Measurements from ENCODE around the gene CD276.
"Not testable (repeated sequence)": the region's sequence is repeated elsewhere in the genome, so short reads cannot be mapped to it uniquely, and the experiment has no call there.

CD276 gene

GRCh38 chr15:73685981-73686380 is 1.8 kb downstream of the CD276 start:
- DNase-seq, result no peak

DNA sequence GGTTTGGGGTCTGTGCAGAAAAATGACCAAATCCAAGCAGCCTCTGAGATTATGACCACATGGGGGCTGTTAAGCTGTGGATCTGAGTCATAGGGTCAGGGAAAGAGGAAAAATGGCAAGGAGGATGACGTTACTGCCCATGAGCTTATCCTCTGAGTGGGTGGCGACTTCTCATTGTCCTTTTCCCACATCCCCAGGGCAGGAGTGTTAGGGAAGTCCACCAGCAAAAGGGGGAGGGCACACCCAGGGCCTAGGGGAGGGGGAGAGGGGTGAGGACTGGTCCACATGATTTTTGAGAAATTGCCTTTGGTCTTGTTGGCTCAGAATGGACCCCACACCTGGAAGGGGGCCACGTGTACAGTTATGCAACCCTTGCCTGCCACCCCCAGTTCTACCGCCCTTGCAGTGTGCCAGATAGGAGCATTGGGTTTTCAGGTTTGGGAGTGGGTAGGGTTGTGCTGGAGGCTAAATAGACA is 2.6 kb downstream of the CD276 start:
- DNase-seq, result no peak

- DNase-seq, result no peak
Observed at GRCh38 chr15:73687351-73687750, 3.2 kb downstream of the CD276 start.

GRCh38 chr15:73688455-73688854 is 4.3 kb downstream of the CD276 start:
- DNase-seq, result no peak

- DNase-seq, result no peak
Observed at GRCh38 chr15:73691396-73691795, 7.2 kb downstream of the CD276 start.

DNA sequence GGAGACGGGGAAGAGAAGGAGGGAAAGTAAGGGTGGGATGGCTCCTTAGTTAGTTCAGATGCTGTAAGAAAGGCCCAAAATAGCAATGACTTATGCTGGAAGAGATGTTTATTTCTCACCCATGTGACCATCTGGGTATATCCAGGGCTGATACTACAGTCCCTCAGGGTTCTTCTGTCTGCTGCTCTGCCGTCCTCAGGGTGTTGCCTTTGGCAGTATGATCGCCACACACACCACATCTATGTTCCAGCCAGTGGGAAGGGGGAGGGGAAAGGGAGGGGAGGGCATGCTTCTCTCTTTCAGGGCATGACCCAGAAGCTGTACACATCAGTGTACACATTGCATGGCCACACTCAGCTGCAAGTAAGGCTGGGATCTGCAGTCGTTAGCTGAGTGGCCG is 10.2 kb downstream of the CD276 start:
- DNase-seq, result no peak

GRCh38 chr15:73695773-73696640 is 11.8 kb downstream of the CD276 start:
- no peak for DNase-seq

- no peak for DNase-seq
Observed at GRCh38 chr15:73696641-73697001, 12.4 kb downstream of the CD276 start.

- peak; percentile 96 for DNase-seq
Observed at GRCh38 chr15:73697033-73697467, 12.9 kb downstream of the CD276 start.

- no peak for DNase-seq
Observed at GRCh38 chr15:73699249-73700040, 15.3 kb downstream of the CD276 start.

- peak; percentile 92 for DNase-seq
Observed at GRCh38 chr15:73700041-73700842, 16.1 kb downstream of the CD276 start.

- not testable (repeated sequence) for DNase-seq
Observed at GRCh38 chr15:73702311-73703239, 18.4 kb downstream of the CD276 start.

- not testable (repeated sequence) for DNase-seq
Observed at GRCh38 chr15:73703601-73704000, 19.4 kb downstream of the CD276 start.

- not testable (repeated sequence) for DNase-seq
Observed at GRCh38 chr15:73704142-73704868, 20.1 kb downstream of the CD276 start.

DNA sequence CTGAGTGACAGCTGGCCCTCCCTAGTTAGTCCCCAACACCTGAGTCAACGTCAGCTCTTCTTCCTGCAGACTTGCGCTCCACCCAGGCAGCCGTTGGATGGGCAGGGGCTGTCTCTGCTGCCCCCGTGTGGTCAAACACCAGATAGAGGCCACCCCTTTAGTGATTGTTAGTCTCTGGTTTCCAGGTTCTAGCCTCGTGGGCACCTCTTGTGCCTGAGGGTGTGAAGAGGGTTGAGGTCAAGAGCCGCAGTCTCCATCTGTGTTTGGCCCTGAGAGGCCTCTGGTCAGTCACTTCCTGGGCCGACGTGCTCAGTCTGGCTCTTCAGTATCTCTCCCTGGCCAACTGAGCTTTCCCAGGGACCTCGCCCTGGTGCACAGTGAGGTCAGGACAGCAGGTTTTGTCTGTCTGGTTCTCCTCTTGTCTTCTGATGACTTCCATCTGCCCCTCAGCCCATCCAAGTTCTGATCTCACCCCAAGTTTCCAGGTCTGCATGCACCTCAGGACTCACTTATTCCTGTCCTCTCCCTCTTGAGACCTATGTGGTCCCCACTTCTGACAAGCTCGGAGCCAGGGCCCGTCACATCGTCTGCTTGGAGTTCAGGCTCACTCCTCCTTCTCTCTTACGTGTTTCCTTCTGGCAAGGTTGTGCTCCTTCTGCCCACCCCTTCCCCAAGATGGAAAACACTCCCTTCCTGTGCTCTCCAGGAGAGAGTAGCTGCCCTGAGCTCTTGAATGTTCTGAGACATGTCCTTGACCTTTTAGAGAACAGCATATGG is 20.9 kb downstream of the CD276 start:
- DNase-seq, result peak; percentile 90

- no peak for DNase-seq
Observed at GRCh38 chr15:73708691-73709090, 24.5 kb downstream of the CD276 start.

GRCh38 chr15:73709241-73709640 is 25.1 kb downstream of the CD276 start:
- DNase-seq, result no peak

DNA sequence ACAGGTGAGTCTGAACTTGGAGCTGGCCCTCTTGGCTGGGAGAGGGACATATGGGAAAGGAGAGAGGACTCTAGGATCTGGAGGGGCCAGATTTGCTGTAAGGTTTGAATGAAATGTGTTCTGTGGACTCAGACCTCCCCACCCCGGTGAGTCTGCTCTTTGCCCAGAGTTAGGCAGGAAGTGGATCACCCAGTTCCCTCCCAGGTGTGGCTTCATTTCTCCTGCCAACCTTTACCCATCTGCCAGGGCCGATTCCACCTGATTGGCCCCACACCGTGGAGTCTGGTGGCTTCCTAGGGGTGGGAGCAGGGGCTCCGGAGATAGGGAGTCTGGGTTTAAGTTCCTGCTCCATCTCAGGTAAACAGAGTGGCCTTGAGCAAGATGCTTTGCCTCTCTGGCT is 25.5 kb downstream of the CD276 start:
- no peak for DNase-seq

DNA sequence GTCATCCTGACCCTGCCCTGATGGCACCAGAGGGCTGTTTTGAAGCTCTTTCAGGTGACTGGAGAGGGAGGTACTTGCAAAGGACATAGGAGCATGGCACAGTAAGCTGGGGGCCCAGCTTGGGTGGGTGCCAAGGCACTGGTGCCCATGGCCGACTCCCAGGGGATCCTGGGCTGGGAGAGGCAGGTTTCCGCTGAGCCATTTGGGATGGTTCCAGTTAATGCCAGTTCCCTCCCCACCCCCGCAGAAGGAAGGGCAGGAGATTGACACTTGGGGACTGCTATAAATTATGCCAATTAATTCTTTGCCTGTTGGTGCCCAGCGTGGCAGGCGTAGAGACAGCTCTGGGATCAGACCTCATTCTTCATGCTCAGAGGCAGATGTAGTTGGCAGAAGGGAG is 26.1 kb downstream of the CD276 start:
- DNase-seq, result no peak

GRCh38 chr15:73711526-73711925 is 27.3 kb downstream of the CD276 start:
- DNase-seq, result no peak

Data from RPMI8226 (cell line).